TTC549 (cell line): ENCODE results near the gene DDX51.

Experiments
- FAIRE-seq: peaks from 2 replicates; lab custom pipeline; 2012; peaks lifted over from hg19 to GRCh38; lab: Jason Lieb, UNC

The DDX51 gene

DNA sequence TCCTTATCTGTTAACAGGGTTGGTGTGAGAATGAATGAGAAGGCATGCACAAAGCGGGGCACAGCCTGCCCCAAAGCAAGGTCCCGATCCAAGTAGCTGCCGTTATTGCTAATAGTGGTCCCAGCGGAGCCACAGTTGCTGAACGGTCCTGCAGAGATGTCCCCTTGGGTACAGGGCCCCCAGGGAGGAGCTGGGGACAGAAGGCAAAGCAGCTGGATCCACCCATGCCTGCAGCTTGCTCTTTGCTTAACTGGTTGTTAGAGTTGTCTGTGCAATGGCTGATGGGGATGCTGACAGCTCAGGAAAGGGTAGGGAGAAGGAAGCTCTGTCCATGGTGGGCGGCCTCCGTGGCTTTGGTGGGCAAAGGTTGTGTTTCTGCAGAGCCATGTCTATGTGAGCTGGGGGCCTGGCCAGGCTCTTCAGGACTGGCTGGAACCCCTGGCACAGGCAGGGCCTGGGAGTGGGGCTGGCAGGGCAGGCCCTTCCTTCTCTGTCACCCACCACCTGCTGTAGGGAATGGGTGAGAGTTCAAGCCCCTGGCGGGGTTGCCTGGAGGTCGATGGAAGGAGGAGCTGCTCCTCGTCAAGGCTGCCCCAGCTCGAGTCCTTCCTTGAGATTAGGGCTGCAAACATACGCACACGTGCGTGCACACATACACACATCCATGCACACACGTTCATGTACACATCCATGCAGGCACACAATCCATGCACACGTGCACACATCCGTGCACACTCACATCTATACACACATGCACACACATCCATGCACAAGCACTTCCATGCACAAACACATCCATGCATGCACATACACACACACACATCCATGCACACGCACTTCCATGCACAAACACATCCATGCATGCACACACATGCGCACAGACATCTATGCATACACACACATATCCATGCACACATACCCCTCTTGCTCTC lies 35.6 kb upstream of the DDX51 start:
- no peak for FAIRE-seq

DNA sequence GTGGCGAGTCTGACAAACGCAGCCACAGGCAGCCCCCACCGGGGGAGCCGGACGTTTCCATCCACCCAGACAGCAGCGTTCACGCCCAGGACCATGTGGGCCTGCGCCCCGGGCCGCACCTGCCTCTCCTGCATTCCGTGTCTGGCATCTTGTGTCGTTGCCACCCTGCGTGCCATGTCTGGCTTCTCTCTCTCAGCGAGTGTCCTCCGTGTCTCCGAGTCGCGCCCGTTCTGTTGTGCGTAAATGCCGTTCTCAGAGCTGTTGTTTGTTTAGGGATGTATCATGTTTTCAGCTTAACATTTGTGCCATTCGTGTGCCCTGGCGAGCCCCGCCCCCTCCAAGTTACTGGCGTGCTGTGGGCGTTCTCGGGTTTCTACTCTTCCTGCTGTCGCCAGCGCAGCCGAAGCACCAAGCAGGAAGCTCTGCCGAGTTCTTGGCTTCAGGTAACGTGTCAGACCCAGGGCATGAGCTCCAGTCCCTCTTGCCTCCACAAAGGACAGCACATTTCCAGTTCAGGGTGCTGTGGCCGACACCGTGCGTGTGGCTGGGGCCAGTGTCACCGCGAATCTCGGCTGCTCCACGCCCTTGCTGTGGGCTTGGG lies 34.8 kb upstream of the DDX51 start:
- no peak for FAIRE-seq

DNA sequence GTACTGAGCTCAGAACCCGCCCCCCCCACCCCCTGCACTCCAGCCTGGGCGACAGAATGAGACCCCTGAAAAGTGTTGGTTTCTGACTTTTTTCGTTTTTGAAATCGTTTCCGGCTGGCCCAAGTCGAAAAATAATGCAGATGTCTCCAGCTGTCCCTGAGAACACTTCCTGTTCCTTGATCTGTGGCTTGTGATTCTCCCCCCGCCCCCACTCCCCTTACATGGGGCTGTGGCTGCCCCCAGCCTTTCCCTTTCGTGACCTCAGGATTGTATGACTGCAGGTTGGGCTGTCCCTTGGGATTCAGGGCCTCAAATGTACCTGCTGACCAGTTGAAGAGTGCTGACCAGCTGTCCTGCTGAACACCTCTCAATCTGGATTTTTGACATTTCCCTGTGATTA lies 34.2 kb upstream of the DDX51 start:
- FAIRE-seq, result no peak

DNA sequence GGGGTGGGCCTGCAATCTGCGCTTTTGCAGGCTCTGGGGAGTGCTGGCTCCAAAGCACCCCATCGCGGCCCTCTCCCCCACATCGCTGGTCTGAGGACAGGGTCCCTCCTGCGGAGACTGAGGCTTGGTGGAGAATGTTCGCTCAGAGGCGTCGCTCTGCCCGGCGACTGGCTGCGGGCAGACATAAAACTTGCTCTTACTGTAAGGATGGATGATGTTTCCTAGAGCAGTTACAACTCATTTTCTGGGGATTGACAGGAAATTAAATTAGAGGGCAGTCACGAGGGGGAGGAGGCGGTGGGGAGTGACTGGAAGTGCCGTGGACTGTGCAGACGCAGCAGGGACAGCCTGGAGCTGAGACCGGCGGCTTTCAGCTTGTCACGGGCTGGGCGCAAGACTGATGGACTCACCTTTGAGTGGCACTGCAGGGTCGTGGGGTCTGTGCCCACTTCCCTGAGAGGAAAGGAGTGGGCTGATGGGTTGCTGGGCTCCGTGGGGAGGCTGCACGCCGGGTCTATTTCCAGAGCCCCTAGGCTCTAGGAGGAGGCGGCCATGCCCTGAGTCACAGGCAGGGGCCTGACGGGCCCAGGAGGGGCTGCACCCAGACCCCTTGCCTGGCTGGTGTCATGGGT lies 32.9 kb upstream of the DDX51 start:
- no peak for FAIRE-seq

DNA sequence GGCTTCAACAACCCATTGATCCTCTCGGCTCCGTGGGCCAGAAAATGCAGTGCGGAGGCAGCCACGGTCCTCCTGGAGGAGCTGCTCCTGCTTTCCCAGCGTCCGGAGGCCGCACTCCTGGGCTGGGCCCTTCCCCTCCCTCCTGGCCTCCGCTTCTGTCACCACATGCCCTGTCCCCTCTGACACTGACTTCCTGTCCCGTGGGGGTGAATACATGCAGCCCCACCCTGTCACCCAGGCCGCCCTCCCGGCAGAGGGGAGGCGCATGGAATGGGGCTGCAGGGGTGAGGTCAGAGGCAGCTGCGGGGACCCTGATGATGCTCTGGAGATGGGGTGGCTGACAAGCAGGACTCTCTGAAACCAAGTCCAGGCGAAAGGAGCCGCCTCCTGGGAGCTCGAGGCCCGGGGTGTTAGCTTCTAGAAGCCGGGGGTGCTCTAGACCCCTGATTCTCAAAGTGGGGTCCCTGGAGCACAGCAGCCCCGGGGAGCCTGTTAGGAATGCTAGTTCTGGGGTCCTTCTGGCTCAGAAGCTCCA lies 32.3 kb upstream of the DDX51 start:
- no peak for FAIRE-seq

DNA sequence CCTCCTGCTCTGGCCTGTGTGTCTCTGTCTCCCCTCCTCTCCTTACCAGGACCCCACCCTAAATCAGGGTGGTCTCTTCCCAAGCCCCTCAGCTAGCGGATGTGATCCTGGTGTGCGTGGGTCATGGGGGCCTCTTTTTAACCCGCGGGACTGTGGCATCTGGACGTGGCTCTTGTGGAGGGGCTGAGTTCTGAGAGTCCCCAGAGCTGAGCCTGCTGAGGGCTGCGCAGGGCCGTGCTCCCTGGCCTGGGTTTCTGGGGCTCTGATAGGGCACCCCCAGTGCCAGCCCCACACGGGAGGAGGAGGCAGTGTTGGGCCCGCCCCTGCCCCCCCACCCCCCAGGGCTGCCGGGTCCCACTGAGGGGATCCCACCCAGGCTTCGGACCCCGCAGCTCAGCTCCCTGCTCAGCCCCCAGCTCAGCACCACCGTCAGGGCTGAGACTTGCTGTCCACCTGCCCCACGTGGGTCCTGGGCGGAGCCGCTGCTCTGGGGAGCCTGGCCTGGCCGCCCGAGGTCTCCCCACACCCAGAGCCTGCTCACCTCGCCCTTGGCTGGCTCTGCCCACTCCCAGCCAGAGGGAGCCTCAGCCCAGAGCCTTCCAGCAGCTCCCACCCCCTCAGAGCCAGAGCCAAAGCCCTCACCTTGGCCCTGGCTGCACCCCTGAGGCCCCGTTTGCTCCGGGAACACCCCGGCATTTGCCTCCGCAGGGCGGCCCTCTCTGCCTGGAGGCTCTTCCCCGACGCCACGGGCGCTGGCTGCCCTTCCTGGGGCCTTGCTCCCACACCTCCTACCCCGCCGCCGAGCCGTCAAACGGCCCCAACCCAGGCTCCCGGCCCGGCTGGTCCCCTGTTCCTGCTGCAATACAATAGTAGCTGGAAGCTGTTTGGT lies 31.6 kb upstream of the DDX51 start:
- FAIRE-seq, result no peak

DNA sequence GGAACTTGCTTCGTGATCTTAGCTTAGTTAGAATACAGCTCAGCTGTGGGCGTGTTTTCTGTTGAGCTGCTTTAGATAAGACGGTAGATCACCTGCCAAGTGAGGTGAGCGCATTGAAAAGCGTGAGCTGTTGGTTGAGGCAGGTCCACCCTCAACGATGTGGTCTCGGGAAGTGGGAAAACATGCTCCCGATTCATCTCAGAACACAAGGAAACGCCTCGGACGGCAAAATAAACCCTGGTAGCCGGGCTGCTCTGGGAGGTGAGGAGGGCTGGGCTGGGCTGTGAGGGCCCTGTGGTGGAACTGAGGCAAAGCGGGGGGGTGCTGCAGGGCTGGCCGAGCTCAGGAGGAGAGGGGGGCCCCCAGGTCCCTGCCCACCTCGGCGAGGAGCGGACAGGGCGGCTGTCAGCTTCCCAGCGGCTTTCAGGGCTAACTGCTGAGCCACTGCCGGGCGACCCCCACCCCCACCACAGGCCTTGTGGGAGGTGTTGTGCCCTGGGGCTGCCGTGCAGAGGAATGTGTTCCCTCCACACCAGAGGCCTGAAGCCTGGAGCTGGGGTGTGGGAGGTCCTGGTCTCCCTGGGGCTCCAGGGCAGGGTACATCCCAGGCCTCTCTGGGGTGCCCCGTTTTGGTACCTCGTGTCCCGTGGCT lies 30.8 kb upstream of the DDX51 start:
- no peak for FAIRE-seq

DNA sequence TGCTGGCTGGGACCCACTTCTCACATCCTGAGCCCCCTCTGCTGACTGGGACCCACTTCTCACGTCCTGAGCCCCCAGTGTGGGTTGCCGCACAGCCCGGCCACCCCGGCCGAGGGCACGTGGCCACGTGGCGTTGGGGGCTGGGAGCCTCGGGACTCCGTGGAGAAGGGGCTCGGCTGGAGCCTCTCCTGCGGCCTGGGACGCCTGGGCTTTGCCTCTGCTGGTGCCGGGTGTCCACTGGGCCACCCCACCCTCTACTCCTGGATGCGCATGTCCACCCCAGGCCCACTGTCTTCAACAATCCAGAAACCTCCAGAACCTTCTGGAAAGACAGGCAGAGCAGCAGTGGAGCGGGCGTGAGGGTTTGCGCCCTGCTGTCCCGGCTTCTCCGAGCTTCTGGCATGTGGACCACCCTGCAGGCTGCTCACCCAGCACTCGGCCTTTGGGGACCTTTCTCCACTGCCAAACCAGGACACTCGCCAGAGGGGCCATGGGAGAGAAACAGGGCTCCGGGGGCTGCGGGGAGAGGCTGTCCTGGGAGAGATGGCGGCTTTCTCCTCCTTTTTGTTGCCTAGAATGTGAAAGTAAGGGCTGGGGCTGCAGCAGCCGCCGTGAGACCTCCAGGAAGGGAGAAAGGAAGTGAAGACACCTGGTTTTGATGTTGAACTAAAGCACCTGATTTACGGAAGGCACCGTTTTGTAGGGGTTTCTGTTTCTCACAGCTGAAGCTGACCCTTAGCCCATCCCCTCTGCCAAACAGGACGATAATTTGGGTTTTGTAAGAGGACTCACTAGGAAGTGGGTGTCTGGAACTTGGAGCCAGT lies 30.1 kb upstream of the DDX51 start:
- FAIRE-seq, result no peak

DNA sequence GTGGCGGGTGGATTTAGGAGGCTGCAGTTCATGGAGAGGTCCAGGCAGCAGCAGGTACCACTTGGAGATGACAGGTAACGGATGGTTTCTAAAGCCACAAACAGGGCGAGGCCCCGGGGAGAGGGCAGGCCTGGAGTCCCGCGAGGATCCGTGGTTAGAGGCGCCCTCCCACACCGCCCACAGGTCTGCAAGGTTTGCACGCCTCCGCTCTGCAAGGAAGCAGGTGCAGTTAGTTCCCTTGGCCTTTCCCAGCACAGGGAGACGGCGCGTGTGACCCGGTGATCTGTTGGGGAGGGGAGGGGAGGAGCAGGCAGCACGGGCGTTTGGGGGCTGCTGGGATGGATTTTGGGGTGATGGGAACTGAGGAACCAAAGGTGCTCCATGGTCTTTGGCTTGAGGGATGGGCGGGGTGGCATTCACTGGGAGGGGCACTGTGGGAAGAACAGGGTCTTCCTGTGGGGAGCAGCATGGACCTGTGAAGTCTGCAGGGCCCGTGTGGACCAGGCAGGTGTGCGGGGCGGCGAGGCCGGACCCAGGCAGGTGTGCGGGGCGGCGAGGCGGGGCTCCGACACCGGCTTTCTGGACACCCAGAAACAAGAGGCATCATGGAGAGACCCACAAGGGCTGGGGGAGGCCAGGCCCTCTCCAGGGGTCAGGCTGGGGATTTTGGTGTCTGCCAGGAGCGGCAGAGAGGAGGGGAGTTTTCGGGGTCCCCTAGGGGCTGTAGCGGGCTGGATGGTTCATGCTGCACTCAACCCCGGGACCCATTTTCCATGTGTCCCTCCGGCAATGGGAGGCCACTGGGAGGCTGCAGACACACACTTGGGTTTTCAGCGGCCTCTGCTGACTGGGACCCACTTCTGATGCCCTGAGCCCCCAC lies 29.3 kb upstream of the DDX51 start:
- no peak for FAIRE-seq

DNA sequence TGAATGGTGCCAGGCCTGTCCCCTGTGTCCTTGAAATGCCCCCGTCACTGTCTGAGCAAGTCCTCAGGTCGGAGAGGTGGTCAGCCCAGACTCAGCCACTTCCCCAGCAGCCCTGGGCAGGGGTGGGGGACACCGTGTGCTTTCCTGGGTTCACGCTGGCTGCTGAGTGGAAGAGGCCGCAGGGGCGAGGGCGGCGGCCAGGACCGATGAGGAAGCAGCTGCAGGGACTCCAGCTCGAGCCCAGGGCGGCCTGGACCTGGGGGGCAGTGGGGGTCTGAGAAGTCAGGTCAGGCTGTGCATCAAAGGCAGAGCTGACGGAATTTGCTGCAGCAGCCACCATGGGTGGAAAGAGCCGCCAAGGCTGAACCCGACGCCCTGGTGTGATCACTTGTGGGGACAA lies 28.5 kb upstream of the DDX51 start:
- FAIRE-seq, result no peak

DNA sequence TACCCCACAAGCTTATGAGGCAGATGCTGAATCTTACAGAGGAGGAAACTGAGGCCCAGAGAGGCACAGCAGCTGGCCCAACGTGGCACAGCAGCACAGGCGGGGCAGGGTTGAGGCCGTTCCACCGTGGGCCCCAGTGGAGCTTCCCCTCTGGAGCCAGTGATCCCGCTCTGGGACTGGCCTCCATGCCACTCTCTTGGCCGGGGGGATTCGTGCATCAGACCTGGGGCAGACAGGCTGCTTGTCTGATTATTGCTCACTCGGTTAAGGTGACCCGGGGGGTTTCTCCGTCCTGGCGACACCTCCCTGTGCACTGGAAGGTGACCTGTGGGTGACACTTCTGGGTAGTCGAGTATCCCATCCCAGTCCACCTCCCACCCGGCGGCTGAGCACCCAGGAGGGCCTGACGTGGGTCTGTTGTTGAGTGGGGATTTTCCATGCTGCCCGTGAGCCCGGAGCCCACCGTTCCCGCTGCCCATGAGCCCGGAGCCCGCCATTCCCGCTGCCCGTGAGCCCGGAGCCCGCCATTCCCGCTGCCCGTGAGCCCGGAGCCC lies 27.9 kb upstream of the DDX51 start:
- no peak for FAIRE-seq

DNA sequence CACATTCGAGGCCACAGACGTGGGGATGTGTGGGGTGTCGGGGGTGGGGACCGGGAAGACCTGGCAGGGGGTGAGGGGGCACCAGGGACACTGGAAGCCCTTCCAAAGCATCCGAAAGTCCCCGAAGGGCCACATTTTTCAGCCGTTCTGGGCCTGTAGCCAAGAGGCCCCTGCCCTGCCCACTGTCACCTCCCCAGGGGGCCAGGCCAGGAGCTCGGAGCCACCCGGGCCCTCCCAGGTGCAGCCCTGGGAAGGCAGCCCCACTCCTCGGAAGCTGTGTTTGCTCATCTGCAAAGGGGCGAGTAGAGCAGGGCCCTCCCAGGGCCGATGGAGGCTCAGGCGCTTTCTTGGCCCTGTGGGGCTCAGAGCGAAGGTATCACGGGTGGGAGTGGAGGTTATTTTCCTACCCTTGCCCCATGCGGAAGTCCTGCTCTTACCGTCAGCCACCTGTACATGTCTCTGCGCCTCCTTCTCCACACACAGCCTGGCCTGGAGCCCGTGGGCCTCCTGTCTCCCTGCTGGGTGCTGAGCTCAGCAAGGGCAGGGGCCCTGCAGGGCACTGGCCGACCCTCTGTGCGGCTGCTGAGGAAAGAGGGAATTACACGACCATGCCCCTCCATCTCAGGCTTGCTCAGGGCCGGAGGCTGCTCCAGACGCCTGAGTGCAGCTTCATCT lies 27.3 kb upstream of the DDX51 start:
- FAIRE-seq, result no peak

DNA sequence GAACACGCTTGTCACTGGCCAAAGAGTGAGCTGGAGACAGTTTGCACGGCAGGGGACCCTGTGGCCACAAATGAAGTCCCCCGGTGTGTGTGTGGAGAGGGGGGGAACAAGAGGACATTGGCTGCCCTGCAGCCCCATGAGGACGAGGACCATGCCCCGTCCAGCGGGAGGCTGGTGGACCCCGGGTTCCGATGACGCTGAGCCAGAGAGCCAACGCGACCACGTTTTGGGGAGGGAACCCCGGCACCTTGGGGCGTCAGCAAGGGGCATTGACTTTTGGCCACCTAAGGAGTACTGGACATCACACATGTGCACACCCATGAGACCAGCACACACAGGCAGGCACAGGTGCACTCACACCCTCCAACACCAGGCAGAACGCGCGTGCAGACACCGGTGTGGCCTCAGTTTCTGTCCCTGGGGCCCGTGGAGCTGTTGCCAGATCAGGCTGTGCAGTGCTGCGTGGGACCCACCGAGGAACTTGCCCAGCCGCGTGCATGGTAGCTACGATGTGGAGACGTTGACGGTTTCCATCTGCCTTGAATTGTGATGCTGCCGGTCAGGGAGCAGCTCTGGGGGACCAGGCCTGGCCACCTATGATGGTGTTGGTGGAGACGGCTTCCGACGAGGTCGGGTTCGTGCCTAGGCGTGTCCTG lies 26.6 kb upstream of the DDX51 start:
- no peak for FAIRE-seq

DNA sequence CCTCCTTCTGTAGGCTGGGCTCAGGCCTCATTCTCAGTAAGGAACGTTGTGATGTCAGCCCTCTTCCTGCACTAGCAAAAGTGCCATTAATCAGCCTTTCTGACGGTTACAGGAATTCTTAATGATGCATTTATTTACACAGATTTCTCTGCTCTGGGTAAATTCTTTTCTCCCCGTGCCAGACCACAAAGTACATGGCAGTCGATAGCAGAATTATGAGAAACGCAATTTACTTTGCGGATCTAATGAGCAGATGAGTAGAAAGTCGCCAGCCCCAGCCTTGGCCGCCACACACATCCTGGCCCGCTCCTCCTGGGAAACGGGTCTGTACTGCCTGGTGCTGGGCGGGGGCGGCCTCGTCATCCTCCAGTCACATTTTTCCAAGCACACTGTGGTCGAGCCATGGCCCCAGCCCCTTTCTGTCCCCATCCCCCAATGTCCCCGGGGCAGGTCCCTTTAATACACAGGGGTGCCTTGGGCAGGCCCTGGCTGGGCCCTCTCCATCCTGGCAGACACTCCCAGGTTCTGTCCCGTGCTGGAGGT lies 26.0 kb upstream of the DDX51 start:
- FAIRE-seq, result no peak

DNA sequence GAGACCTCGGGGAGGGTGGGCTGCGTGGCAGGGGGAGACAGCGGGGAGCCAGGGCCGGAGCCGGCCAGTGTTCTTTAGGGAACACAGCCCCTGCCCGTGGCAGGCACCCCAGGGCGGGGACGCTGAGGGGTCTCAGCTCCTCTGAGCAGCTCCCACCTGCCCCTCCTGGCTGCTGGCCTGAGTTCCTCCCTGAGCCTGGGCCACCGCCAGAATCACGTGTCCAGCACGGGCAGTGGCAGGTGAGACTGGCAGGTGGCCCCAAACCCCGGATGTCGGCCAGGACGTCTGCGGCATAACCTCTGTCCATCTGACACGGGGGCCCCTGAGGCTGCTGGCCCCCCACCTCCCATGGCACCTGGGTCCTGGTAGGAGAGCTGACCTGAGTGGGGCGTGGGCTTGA lies 25.3 kb upstream of the DDX51 start:
- no peak for FAIRE-seq

DNA sequence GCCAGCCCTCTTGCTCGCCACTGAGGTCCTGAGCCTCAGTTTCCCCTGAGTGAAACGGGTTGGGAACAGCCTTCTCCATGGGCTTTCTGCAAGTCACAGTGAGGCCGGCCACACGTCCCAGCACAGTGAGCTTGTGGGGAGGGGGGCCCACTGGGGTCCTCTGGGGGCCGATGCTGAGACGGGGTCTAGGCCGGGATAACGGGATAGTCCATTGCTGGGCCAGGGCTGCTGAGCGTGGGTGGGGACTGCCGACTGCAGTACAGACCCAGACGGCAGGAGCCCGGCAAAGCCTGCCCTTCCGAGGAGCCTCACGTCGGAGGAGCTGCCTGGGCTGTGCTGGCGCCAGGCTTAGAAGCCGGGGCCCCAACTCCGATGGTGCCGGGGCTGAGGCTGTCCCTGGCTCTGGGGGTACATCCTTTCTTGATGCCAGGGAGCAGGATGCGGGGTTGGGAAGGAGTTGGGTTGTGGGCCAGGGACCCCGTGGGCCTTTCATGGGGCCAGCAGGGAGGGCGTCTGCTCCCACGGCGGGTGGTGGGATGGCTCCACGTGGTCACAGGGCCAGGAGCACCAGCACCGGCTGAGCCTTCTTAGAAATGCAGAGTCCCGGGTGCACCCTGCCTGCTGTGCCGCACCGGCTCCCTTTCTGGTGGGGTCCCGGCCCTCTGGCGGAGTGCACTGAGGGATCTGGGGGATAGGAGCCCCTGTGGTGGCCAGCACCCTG lies 24.4 kb upstream of the DDX51 start:
- FAIRE-seq, result no peak

DNA sequence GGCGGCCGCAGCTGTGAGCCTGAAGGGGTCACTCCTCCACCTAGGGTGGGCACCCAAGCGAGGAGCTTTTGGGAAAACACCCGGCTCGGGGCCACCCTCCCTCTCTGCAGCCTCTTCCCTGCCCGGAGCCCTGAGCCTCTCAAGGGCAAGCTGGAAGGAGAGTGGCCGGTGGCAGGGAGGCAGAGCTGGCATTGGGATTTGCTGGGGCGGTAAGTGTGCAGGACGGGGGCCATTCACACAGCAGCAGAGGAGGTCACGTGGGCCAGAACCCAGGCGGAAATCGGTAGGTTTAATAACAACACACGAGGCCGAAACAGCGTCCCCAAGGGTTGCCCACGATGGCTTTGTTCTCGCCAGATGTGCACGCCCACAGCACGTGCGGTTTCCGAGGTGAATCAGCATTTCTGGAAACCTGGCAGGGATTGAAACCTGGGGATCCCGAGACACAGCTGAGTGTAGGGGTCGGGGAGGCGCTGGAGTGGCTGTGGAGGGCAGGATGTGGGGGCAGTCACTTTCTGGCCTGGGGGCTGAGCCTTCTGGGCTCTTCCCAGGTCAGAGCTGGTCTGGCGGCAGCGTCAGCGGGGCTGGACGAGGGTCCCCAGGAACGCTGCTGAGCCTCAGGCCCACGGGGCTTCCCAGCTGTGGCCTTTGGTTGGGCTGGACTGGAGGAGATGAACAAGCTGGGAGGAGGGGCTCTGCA lies 23.6 kb upstream of the DDX51 start:
- no peak for FAIRE-seq
